Mesendoderm (in vitro differentiated cells): Measurements from ENCODE around the gene TCF15.

Experiments
- DNase-seq: peaks from one replicate; pipeline ENCODE4 v3.0.0; 2013
- H2AK5ac ChIP-seq: 2 replicates; pipeline ENCODE4 v1.6.1; 2013; ENCODE audit warnings: low read length, inconsistent platforms
- H2BK120ac ChIP-seq: 2 replicates; pipeline ENCODE4 v1.6.1; 2013; ENCODE audit warnings: low read depth, mild to moderate bottlenecking, low read length, moderate library complexity, mixed read lengths
- H2BK15ac ChIP-seq: replicated peaks from 2 replicates; pipeline ENCODE4 v1.6.1; 2013; ENCODE audit warnings: low read depth, mild to moderate bottlenecking, moderate library complexity
- H2BK5ac ChIP-seq: 2 replicates; pipeline ENCODE4 v1.6.1; 2013; ENCODE audit warnings: low read length, inconsistent platforms
- H3K18ac ChIP-seq: 2 replicates; pipeline ENCODE4 v1.6.1; 2013; ENCODE audit warnings: mild to moderate bottlenecking, low read length, mixed read lengths
- H3K23ac ChIP-seq: one replicate; pipeline ENCODE4 v1.6.1; 2013; ENCODE audit warnings: low read length
- H3K27ac ChIP-seq: 2 replicates; pipeline ENCODE4 v1.5.1; 2013; ENCODE audit warnings: low read depth, mild to moderate bottlenecking, inconsistent platforms, low read length, moderate library complexity
- H3K27me3 ChIP-seq: 2 replicates; pipeline ENCODE4 v1.6.1; 2013; ENCODE audit warnings: low read length, control low read depth, mild to moderate bottlenecking, inconsistent platforms; ENCODE audit not compliant: insufficient read depth, poor library complexity
- H3K36me3 ChIP-seq: 2 replicates; pipeline ENCODE4 v1.6.1; 2013; ENCODE audit warnings: low read length, inconsistent platforms; ENCODE audit not compliant: control insufficient read depth, insufficient read depth
- H3K4ac ChIP-seq: one replicate; pipeline ENCODE4 v1.6.1; 2013; ENCODE audit warnings: low read depth, mild to moderate bottlenecking, low read length, moderate library complexity
- H3K4me1 ChIP-seq: 2 replicates; pipeline ENCODE4 v1.6.1; 2013; ENCODE audit warnings: low read depth, low read length, inconsistent platforms; ENCODE audit not compliant: control insufficient read depth
- H3K4me2 ChIP-seq: 2 replicates; pipeline ENCODE4 v1.6.1; 2013; ENCODE audit warnings: low read length
- H3K4me3 ChIP-seq: 2 replicates; pipeline ENCODE4 v1.5.1; 2013; ENCODE audit warnings: mild to moderate bottlenecking, low read length
- H3K56ac ChIP-seq: one replicate; pipeline ENCODE4 v1.6.1; 2013; ENCODE audit warnings: low read length
- H3K79me1 ChIP-seq: 2 replicates; pipeline ENCODE4 v1.6.1; 2013; ENCODE audit warnings: low read length, inconsistent platforms
- H3K79me2 ChIP-seq: 2 replicates; pipeline ENCODE4 v1.6.1; 2013; ENCODE audit warnings: mild to moderate bottlenecking, low read length; ENCODE audit not compliant: control insufficient read depth, insufficient read depth
- H3K9ac ChIP-seq: 2 replicates; pipeline ENCODE4 v1.6.1; 2013; ENCODE audit warnings: low read length, inconsistent platforms
- H4K5ac ChIP-seq: one replicate; pipeline ENCODE4 v1.6.1; 2013; ENCODE audit warnings: low read length
- H4K8ac ChIP-seq: one replicate; pipeline ENCODE4 v1.6.1; 2013; ENCODE audit warnings: low read depth, mild to moderate bottlenecking, control low read depth, low read length, moderate library complexity
- WGBS: extraction: QIAGEN DNeasy Blood & Tissue Kit; methylation state at CpG from one replicate; pipeline ENCODE4 v1.1.7; 2013; ENCODE audit warnings: low lambda C conversion rate, missing lambda C conversion rate; ENCODE audit not compliant: insufficient coverage; ENCODE audit errors: extremely low coverage; 5-methylcytosine and 5-hydroxymethylcytosine counted together

Gene TCF15

GRCh38 chr20:564192-564591 lies 45.9 kb downstream of the TCF15 start:
- Histone ChIP-seq H3K79me2 (no peaks in the 10 kb centered on the region), H3K4me1 (no peaks in the 10 kb centered on the region), H4K8ac (no peak overlapping the region), H3K27me3 (no peaks in the 10 kb centered on the region), H2BK120ac (no peak overlapping the region), H3K56ac (no peak overlapping the region), H2AK5ac (no peak overlapping the region), H3K79me1 (no peaks in the 10 kb centered on the region), H3K4me2 (no peak overlapping the region), H4K5ac (no peak overlapping the region), H3K9ac (no peak overlapping the region), H2BK15ac (no peak overlapping the region), H2BK5ac (no peak overlapping the region), H3K18ac (no peak overlapping the region), H3K4ac (no peak overlapping the region), H3K36me3 (no peaks in the 10 kb centered on the region), H3K23ac (no peak overlapping the region), H3K4me3 (no peak overlapping the region), H3K27ac (no peak overlapping the region)
- DNase-seq, result no peak
- WGBS, result no CpG with 5 or more reads among the region's 3 CpGs

GRCh38 chr20:563187-563586 lies 46.9 kb downstream of the TCF15 start:
- Histone ChIP-seq H3K9ac (no peak overlapping the region), H3K23ac (no peak overlapping the region), H3K4me1 (no peaks in the 10 kb centered on the region), H4K8ac (no peak overlapping the region), H3K4me2 (no peak overlapping the region), H3K4me3 (no peak overlapping the region), H3K36me3 (no peaks in the 10 kb centered on the region), H3K18ac (no peak overlapping the region), H3K4ac (no peak overlapping the region), H3K56ac (no peak overlapping the region), H4K5ac (no peak overlapping the region), H2BK15ac (no peak overlapping the region), H3K27ac (no peak overlapping the region), H3K27me3 (no peaks in the 10 kb centered on the region), H2BK120ac (no peak overlapping the region), H2AK5ac (no peak overlapping the region), H3K79me2 (no peaks in the 10 kb centered on the region), H3K79me1 (no peaks in the 10 kb centered on the region), H2BK5ac (no peak overlapping the region)
- no peak for DNase-seq
- no CpG with 5 or more reads among the region's 5 CpGs for whole genome bisulfite sequencing

GRCh38 chr20:562232-562897 lies 47.7 kb downstream of the TCF15 start:
- H2BK5ac ChIP-seq, result no peak overlapping the region
- no peaks in the 10 kb centered on the region for H3K27me3 ChIP-seq
- no peaks in the 10 kb centered on the region for H3K4me1 ChIP-seq

GRCh38 chr20:561437-562231 lies 48.5 kb downstream of the TCF15 start:
- peak; percentile 88 for DNase-seq
- no peak overlapping the region for H4K5ac ChIP-seq
- no peak overlapping the region for H4K8ac ChIP-seq
- H3K4me1 ChIP-seq, result no peaks in the 10 kb centered on the region
- H3K4me2 ChIP-seq, result no peak overlapping the region
- H3K4ac ChIP-seq, result no peak overlapping the region
- no peak overlapping the region for H2BK15ac ChIP-seq
- H3K56ac ChIP-seq, result no peak overlapping the region
- H3K27me3 ChIP-seq, result no peaks in the 10 kb centered on the region
- H3K27ac ChIP-seq, result no peak overlapping the region
- no peaks in the 10 kb centered on the region for H3K36me3 ChIP-seq
- no peak overlapping the region for H2AK5ac ChIP-seq
- WGBS, result no CpG with 5 or more reads among the region's 12 CpGs
- H3K79me1 ChIP-seq, result no peaks in the 10 kb centered on the region
- H2BK5ac ChIP-seq, result no peak overlapping the region
- H3K4me3 ChIP-seq, result no peak overlapping the region
- H2BK120ac ChIP-seq, result no peak overlapping the region
- H3K18ac ChIP-seq, result no peak overlapping the region
- no peaks in the 10 kb centered on the region for H3K79me2 ChIP-seq
- no peak overlapping the region for H3K23ac ChIP-seq
- H3K9ac ChIP-seq, result no peak overlapping the region

More at GRCh38 chr20:562232-562897, 47.7 kb downstream of the TCF15 start:
- Histone ChIP-seq H2AK5ac (no peak overlapping the region), H3K36me3 (no peaks in the 10 kb centered on the region), H3K18ac (no peak overlapping the region), H3K23ac (no peak overlapping the region), H3K79me2 (no peaks in the 10 kb centered on the region), H3K27ac (no peak overlapping the region), H3K9ac (no peak overlapping the region), H3K4me3 (no peak overlapping the region), H2BK120ac (no peak overlapping the region), H3K4ac (no peak overlapping the region), H3K4me2 (no peak overlapping the region), H4K5ac (no peak overlapping the region), H2BK15ac (no peak overlapping the region), H4K8ac (no peak overlapping the region), H3K79me1 (no peaks in the 10 kb centered on the region), H3K56ac (no peak overlapping the region)
- no peak for DNase-seq
- WGBS, result no CpG with 5 or more reads among the region's 5 CpGs

- Histone ChIP-seq H2BK5ac (no peak overlapping the region), H4K8ac (no peak overlapping the region), H2BK15ac (no peak overlapping the region), H3K4me2 (no peak overlapping the region), H3K27me3 (no peaks in the 10 kb centered on the region), H4K5ac (no peak overlapping the region), H3K79me2 (no peaks in the 10 kb centered on the region), H2BK120ac (no peak overlapping the region), H3K4me3 (no peak overlapping the region), H3K56ac (no peak overlapping the region), H3K27ac (no peak overlapping the region), H3K9ac (no peak overlapping the region), H3K36me3 (no peaks in the 10 kb centered on the region), H2AK5ac (no peak overlapping the region), H3K79me1 (no peaks in the 10 kb centered on the region), H3K4ac (no peak overlapping the region), H3K4me1 (peaks cover 2% of the 10 kb centered on the region), H3K18ac (no peak overlapping the region), H3K23ac (no peak overlapping the region)
- WGBS, result no CpG with 5 or more reads among the region's 2 CpGs
- no peak for DNase-seq
Measured at GRCh38 chr20:560680-561079, 49.4 kb downstream of the TCF15 start.
